NCI-H2196 treated with DMSO at 0.1 percent for 48 hours (cell line): ENCODE measurements around the gene VAV2.
A peak's percentile ranks its signal among the peaks of the same experiment; 100 is the strongest.
"Not testable (repeated sequence)": the region's sequence is repeated elsewhere in the genome, so short reads cannot be mapped to it uniquely, and the experiment has no call there.

Source experiments
- DNase-seq: peaks from one replicate; lab custom pipeline; 2025; ENCODE audit not compliant: unreplicated experiment; lab: John Stamatoyannopoulos, UW

Gene VAV2

GRCh38 chr9:133998915-133999595 lies 6.9 kb upstream of the VAV2 start:
- no peak for DNase-seq

GRCh38 chr9:133997584-133997983 lies 5.5 kb upstream of the VAV2 start:
- DNase-seq: no peak

GRCh38 chr9:133996531-133997520 lies 4.7 kb upstream of the VAV2 start:
- DNase-seq: no peak

- DNase-seq: peak; percentile 28
Observed at GRCh38 chr9:133995012-133995896, 3.1 kb upstream of the VAV2 start.

- peak; percentile 52 for DNase-seq
Observed at GRCh38 chr9:133994353-133995011, 2.4 kb upstream of the VAV2 start.

GRCh38 chr9:133993635-133994253 lies 1.6 kb upstream of the VAV2 start:
- DNase-seq: no peak

GRCh38 chr9:133992780-133993634 lies 883 bp upstream of the VAV2 start:
- peak; percentile 76 for DNase-seq

GRCh38 chr9:133991214-133991921 lies 756 bp downstream of the VAV2 start:
- DNase-seq: no peak

GRCh38 chr9:133990366-133991213 lies 1.5 kb downstream of the VAV2 start:
- no peak for DNase-seq

GRCh38 chr9:133989625-133990365 lies 2.3 kb downstream of the VAV2 start:
- DNase-seq: no peak

GRCh38 chr9:133988771-133989170 lies 3.4 kb downstream of the VAV2 start:
- not testable (repeated sequence) for DNase-seq

GRCh38 chr9:133987946-133988665 lies 4.0 kb downstream of the VAV2 start:
- no peak for DNase-seq

- no peak for DNase-seq
Observed at GRCh38 chr9:133987446-133987788, 4.7 kb downstream of the VAV2 start.

- no peak for DNase-seq
Observed at GRCh38 chr9:133986774-133987445, 5.2 kb downstream of the VAV2 start.

GRCh38 chr9:133986061-133986460 lies 6.1 kb downstream of the VAV2 start:
- DNase-seq: no peak
